GM23338 (cell line): ENCODE data around the gene HHAT. TPM values are rescaled to one million over a fixed set of nuclear protein-coding genes. Genes with fewer than 3 reads are reported as not detected.

Experiments used
- ATAC-seq: fragments of 200-7000 bp; cut with Tn5 transposase; 3 replicates; pipeline ENCODE4 v1.9.1; 2020
- DNase-seq: peaks from one replicate; pipeline ENCODE4 v3.0.0-alpha.2; 2015; ENCODE audit warnings: low spot score
- H2AFZ ChIP-seq: fragments of 200-600 bp; sonication (generic); 2 replicates; pipeline ENCODE4 v1.8.0; 2016; ENCODE audit warnings: antibody characterized with exemption, mild to moderate bottlenecking, moderate library complexity
- H3F3A ChIP-seq: fragments of 200-600 bp; sonication (generic); replicated peaks from 2 replicates; pipeline ENCODE4 v1.8.0; 2017; ENCODE audit warnings: antibody characterized with exemption, mixed run types, low read depth
- H3K27ac ChIP-seq: fragments of 200-600 bp; sonication (generic); 2 replicates; pipeline ENCODE4 v1.6.1; 2016; ENCODE audit warnings: low read depth
- H3K27me3 ChIP-seq: fragments of 200-600 bp; sonication (generic); 2 replicates; pipeline ENCODE4 v1.8.0; 2016; ENCODE audit warnings: mild to moderate bottlenecking, mixed run types, moderate library complexity; ENCODE audit not compliant: insufficient read depth
- H3K36me3 ChIP-seq: fragments of 200-600 bp; sonication (generic); 2 replicates; pipeline ENCODE4 v1.8.0; 2016; ENCODE audit warnings: mild to moderate bottlenecking; ENCODE audit not compliant: insufficient read depth
- H3K4me1 ChIP-seq: fragments of 200-600 bp; sonication (generic); 2 replicates; pipeline ENCODE4 v1.8.0; 2016; ENCODE audit warnings: mild to moderate bottlenecking, moderate library complexity; ENCODE audit not compliant: insufficient read depth
- H3K4me2 ChIP-seq: fragments of 200-600 bp; sonication (generic); 2 replicates; pipeline ENCODE4 v1.7.1; 2017; ENCODE audit warnings: mixed run types
- H3K4me3 ChIP-seq: fragments of 200-600 bp; sonication (generic); 2 replicates; pipeline ENCODE4 v1.6.1; 2016; ENCODE audit warnings: mixed run types
- H3K79me2 ChIP-seq: fragments of 200-600 bp; sonication (generic); replicated peaks from 2 replicates; pipeline ENCODE4 v1.8.0; 2017; ENCODE audit warnings: mild to moderate bottlenecking; ENCODE audit not compliant: insufficient read depth
- H3K9me2 ChIP-seq: fragments of 200-600 bp; sonication (generic); 2 replicates; pipeline ENCODE4 v1.8.0; 2017; ENCODE audit not compliant: insufficient read depth
- H4K20me1 ChIP-seq: fragments of 200-600 bp; sonication (generic); replicated peaks from 2 replicates; pipeline ENCODE4 v1.8.0; 2017; ENCODE audit warnings: mild to moderate bottlenecking; ENCODE audit not compliant: insufficient read depth
- H3K27ac Mint-ChIP-seq: 2 replicates; pipeline ENCODE4 v1.8.0; 2020; ENCODE audit warnings: inconsistent platforms, mild to moderate bottlenecking, moderate library complexity, mixed read lengths
- H3K27me3 Mint-ChIP-seq: 3 replicates; pipeline ENCODE4 v1.8.0; 2022; ENCODE audit warnings: low read depth, mild to moderate bottlenecking, moderate library complexity, mixed read lengths, inconsistent platforms; ENCODE audit not compliant: insufficient read depth, poor library complexity
- H3K36me3 Mint-ChIP-seq: 3 replicates; pipeline ENCODE4 v1.8.0; 2021; ENCODE audit warnings: low read depth, mild to moderate bottlenecking, inconsistent platforms, moderate library complexity, mixed read lengths
- H3K4me1 Mint-ChIP-seq: 3 replicates; pipeline ENCODE4 v1.8.0; 2020; ENCODE audit warnings: mild to moderate bottlenecking, inconsistent platforms, mixed read lengths
- H3K4me3 Mint-ChIP-seq: 3 replicates; pipeline ENCODE4 v1.8.0; 2021; ENCODE audit warnings: moderate library complexity, mild to moderate bottlenecking, inconsistent platforms, mixed read lengths
- H3K9me3 Mint-ChIP-seq: 3 replicates; pipeline ENCODE4 v1.8.0; 2020; ENCODE audit warnings: moderate library complexity, mild to moderate bottlenecking, inconsistent platforms, mixed read lengths
- CREB1 ChIP-seq: fragments of 250-450 bp; sonication (Bioruptor Pico); IDR thresholded peaks from 2 replicates; pipeline ENCODE4 v1.5.0; 2020; ENCODE audit warnings: low read depth, mild to moderate bottlenecking, moderate library complexity
- ETS1 ChIP-seq: IDR thresholded peaks from 2 replicates; pipeline ENCODE4 v1.6.1; 2016; ENCODE audit warnings: antibody characterized with exemption
- EZH2 ChIP-seq: fragments of 200-600 bp; sonication (generic); IDR thresholded peaks from one replicate; pipeline ENCODE4 v1.8.0; 2017; ENCODE audit warnings: antibody characterized with exemption, mild to moderate bottlenecking, low read depth; ENCODE audit not compliant: unreplicated experiment
- EZH2phosphoT487 ChIP-seq: fragments of 200-600 bp; sonication (generic); IDR thresholded peaks from one replicate; pipeline ENCODE4 v1.8.1; 2018; ENCODE audit warnings: antibody characterized with exemption; ENCODE audit not compliant: unreplicated experiment
- JUNB ChIP-seq: IDR thresholded peaks from one replicate; pipeline ENCODE4 v1.6.1; 2016; ENCODE audit warnings: antibody characterized with exemption; ENCODE audit not compliant: unreplicated experiment
- NANOG ChIP-seq: IDR thresholded peaks from 2 replicates; pipeline ENCODE4 v1.6.1; 2016; ENCODE audit warnings: antibody characterized with exemption, borderline replicate concordance
- POLR2AphosphoS5 ChIP-seq: IDR thresholded peaks from 2 replicates; pipeline ENCODE4 v1.6.1; 2016; ENCODE audit warnings: antibody characterized with exemption, low read depth
- REST ChIP-seq: IDR thresholded peaks from one replicate; pipeline ENCODE4 v1.6.1; 2018; ENCODE audit warnings: antibody characterized with exemption; ENCODE audit not compliant: unreplicated experiment
- STAT1 ChIP-seq: IDR thresholded peaks from one replicate; pipeline ENCODE4 v1.6.1; 2016; ENCODE audit warnings: antibody characterized with exemption; ENCODE audit not compliant: unreplicated experiment
- ZNF114 ChIP-seq: fragments of 250-450 bp; sonication (Bioruptor Pico); IDR thresholded peaks from 2 replicates; pipeline ENCODE4 v1.5.0; 2020; ENCODE audit warnings: mild to moderate bottlenecking, moderate library complexity
- ZNF331 ChIP-seq: fragments of 250-450 bp; sonication (Bioruptor Pico); IDR thresholded peaks from 2 replicates; pipeline ENCODE4 v1.5.0; 2020; ENCODE audit warnings: low read depth, mild to moderate bottlenecking, moderate library complexity
- ZNF462 ChIP-seq: fragments of 250-450 bp; sonication (Bioruptor Pico); IDR thresholded peaks from 2 replicates; pipeline ENCODE4 v1.5.0; 2020; ENCODE audit warnings: mild to moderate bottlenecking, moderate library complexity
- polyA plus RNA-seq: library from polyadenylated mRNA; unstranded; fragments of >200 nt; fragmentation: Nextera tagmentation; extraction: Ambion mirVana; gene quantifications from 2 replicates; pipeline ENCODE4 v1.2.1, GENCODE V29; 2016
- total RNA-seq: library from RNA; depleted of rRNA; stranded (reverse); fragments of >200 nt; shearing (Covaris generic); gene quantifications from 2 replicates; pipeline ENCODE4 v1.2.3, GENCODE V29; 2014
- TF ChIP-seq, protein P1 (sequence below), 2 experiments: fragments of 200-600 bp in 1 of 2; sonication (generic) in 1 of 2; conservative IDR thresholded peaks; 2 replicates each; pipeline versions ENCODE4 v1.5.1 to v1.6.1; 2016 to 2017; ENCODE audit warnings: antibody characterized with exemption in 2 of 2, low read depth in 2 of 2, mild to moderate bottlenecking in 2 of 2, moderate library complexity in 1 of 2

HHAT gene
- total and polyA plus RNA-seq, 2 experiments from 2014 or later = 0.11 to 0.66 TPM

DNA sequence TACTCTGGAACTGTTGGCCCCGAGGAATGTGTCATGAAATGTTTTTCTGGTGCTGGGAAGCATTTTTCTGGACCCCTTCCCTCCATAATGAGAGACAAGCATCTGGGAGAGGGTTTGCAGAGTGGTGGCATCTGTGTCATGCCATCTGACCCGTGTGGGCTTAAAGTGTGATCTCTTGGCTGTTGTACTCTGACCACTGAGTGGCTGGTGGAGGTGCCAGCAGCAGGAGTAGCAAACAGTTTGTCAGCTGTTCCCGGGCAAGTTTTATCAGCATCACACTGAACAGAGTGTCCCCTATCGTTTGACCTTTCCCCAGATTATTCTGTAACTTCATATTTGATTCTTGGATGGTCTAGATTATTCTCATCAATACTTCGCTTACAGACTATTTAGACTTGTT, 150.1 kb downstream of the HHAT start:
- H3K36me3 ChIP-seq = no peaks in the 10 kb centered on the region
- H3K4me1 ChIP-seq = peaks cover 13% of the 10 kb centered on the region
- Mint-ChIP-seq H3K27me3 (peaks cover 2% of the 10 kb centered on the region), H3K4me1 (peaks cover 22% of the 10 kb centered on the region), H3K36me3 (no peaks in the 10 kb centered on the region), H3K27ac (no peak overlapping the region), H3K4me3 (no peak overlapping the region), H3K9me3 (no peaks in the 10 kb centered on the region)
- no peaks in the 10 kb centered on the region for H4K20me1 ChIP-seq
- DNase-seq (no peak), ATAC-seq (no peak)
- H3F3A ChIP-seq = no peaks in the 10 kb centered on the region
- H3K27ac ChIP-seq = no peak overlapping the region
- no peak overlapping the region for H3K4me2 ChIP-seq
- no peak overlapping the region for H3K4me3 ChIP-seq
- TF ChIP-seq CREB1 (CRISPR knock-in tag) (no peak), STAT1 (no peak), ZNF462 (no peak), REST (no peak), EZH2phosphoT487 (no peak), EZH2 (no peak), POLR2AphosphoS5 (no peak), ZNF331 (CRISPR knock-in tag) (no peak), JUNB (no peak), NANOG (no peak), ZNF114 (CRISPR knock-in tag) (no peak), ETS1 (no peak)
- TF ChIP-seq, protein P1, sequence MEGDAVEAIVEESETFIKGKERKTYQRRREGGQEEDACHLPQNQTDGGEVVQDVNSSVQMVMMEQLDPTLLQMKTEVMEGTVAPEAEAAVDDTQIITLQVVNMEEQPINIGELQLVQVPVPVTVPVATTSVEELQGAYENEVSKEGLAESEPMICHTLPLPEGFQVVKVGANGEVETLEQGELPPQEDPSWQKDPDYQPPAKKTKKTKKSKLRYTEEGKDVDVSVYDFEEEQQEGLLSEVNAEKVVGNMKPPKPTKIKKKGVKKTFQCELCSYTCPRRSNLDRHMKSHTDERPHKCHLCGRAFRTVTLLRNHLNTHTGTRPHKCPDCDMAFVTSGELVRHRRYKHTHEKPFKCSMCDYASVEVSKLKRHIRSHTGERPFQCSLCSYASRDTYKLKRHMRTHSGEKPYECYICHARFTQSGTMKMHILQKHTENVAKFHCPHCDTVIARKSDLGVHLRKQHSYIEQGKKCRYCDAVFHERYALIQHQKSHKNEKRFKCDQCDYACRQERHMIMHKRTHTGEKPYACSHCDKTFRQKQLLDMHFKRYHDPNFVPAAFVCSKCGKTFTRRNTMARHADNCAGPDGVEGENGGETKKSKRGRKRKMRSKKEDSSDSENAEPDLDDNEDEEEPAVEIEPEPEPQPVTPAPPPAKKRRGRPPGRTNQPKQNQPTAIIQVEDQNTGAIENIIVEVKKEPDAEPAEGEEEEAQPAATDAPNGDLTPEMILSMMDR (conservative IDR thresholded peaks at IDR 0.05; ENCODE audit: low read depth in 2 of 2) = no peak
- peaks cover under 1% of the 10 kb centered on the region; the same call in 1 of the 2 replicates for H3K9me2 ChIP-seq
- H3K79me2 ChIP-seq = no peaks in the 10 kb centered on the region
- H2AFZ ChIP-seq = no peak overlapping the region
- no peaks in the 10 kb centered on the region for H3K27me3 ChIP-seq
